GM12875 (cell line): Measurements from ENCODE around the gene ATOX1.

Source experiments
- H3K4me3 ChIP-seq: one replicate; pipeline ENCODE4 v1.5.1; 2011; ENCODE audit warnings: low read depth, low read length, control low read depth
- TF ChIP-seq, protein P1 (sequence below): IDR thresholded peaks from 2 replicates; pipeline ENCODE4 v1.5.1; 2011; ENCODE audit warnings: low read depth, mild to moderate bottlenecking, control low read depth, inconsistent platforms, low read length, moderate library complexity, borderline replicate concordance; ENCODE audit not compliant: insufficient read depth

Gene ATOX1

DNA sequence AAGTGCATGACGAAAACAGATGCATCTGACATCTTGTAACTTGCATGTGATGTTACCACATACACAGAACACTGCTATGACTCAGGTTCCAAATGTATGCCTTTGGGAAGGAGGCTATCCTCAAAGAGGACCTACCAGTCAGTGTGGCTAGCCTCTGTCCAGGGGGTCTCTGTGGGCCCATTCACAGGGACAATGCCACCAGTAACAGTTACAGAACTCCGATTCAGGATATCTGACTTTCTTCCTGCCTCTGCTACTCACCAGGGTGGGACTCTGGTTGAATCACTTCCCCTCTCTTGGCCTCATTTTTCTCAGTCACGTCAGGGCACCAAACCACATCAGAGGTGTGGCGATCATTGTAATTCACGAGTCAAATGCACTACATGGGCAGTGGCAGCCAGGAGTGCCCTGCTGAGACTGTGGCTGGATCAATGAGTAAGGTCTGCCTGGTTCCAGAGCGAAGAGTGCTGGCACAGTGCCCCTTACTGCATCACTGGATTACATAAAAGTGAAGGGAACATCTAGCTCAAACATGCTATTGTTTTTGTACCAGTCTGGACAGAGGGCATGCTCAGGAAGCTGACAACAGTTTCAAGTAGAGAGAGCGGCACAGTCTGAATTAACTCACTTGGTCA lies 13.2 kb downstream of the ATOX1 start:
- no peak overlapping the region for H3K4me3 ChIP-seq
- TF ChIP-seq, protein P1, sequence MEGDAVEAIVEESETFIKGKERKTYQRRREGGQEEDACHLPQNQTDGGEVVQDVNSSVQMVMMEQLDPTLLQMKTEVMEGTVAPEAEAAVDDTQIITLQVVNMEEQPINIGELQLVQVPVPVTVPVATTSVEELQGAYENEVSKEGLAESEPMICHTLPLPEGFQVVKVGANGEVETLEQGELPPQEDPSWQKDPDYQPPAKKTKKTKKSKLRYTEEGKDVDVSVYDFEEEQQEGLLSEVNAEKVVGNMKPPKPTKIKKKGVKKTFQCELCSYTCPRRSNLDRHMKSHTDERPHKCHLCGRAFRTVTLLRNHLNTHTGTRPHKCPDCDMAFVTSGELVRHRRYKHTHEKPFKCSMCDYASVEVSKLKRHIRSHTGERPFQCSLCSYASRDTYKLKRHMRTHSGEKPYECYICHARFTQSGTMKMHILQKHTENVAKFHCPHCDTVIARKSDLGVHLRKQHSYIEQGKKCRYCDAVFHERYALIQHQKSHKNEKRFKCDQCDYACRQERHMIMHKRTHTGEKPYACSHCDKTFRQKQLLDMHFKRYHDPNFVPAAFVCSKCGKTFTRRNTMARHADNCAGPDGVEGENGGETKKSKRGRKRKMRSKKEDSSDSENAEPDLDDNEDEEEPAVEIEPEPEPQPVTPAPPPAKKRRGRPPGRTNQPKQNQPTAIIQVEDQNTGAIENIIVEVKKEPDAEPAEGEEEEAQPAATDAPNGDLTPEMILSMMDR, result no peak

DNA sequence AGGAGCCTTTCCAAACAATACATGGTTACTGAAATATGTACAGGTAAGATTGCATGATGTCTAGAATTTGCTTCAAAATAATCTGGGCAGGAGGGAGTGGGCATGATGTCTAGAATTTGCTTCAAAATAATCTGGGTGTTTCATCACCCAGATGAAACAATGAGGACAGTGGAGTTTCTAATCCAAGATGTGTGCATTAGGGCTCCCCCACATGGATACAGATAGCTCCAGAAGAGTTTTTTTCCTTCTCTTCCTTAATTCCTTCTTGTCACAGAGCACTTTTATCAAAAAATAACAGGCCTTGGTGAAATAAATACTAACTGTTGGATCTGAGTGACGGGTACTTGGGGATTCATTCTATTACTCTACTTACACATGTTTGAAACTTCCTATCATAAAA lies 14.9 kb downstream of the ATOX1 start:
- TF ChIP-seq, protein P1, result no peak
- H3K4me3 ChIP-seq, result no peak overlapping the region

DNA sequence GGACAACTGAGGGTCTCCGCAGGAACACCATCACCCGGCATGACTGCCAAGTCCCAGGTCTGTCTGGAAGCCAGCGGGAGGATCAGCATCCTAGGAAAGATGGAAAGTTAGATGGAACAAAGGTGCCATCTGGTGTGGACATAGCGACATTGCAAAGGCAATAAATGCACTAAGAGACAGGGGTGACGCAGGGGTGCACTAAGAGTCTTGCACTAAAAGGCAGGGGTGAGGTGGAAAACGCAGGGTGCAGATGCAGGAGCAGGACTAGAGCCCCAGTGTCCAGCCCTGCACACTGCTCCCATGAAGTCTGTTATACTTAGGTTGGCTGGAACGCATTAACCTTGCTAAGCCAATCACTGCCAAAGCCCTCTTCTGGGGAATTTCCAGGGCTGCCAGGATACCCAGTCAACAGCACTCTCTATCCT lies 15.5 kb downstream of the ATOX1 start:
- H3K4me3 ChIP-seq, result no peak overlapping the region
- TF ChIP-seq, protein P1, result peak; percentile 54

DNA sequence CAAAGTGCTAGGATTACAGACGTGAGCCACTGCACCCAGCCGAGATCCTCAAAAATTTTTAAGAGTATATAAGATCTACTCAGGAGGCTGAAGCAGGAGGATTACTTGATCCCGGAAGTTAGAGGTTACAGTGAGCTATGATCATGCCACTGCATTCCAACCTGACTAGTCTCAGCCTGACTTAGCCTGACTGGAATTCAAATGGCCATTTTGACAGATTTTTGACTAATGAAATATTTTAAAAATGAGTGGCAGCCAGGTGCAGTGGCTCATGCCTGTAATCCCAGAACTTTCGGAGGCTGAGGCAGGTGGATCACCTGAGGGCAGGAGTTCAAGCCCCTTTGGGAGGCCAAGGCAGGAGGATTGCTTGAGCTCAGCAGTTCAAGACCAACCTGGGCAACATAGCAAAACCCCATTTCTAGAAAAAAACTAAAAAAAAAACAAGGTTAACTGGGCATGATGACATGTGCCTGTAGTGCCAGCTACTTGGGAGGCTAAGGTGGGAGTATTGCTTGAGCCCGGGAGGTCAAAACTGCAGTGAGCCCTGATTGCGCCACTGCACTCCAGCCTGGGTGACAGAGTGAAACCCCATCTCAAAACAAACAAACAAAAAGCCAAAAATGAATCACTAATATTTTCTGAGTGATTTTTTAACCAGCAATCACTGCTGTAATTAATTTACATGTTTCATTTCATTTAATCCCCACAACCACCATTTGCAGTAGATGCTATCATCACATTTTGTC lies 16.6 kb downstream of the ATOX1 start:
- TF ChIP-seq, protein P1, result no peak
- no peak overlapping the region for H3K4me3 ChIP-seq

DNA sequence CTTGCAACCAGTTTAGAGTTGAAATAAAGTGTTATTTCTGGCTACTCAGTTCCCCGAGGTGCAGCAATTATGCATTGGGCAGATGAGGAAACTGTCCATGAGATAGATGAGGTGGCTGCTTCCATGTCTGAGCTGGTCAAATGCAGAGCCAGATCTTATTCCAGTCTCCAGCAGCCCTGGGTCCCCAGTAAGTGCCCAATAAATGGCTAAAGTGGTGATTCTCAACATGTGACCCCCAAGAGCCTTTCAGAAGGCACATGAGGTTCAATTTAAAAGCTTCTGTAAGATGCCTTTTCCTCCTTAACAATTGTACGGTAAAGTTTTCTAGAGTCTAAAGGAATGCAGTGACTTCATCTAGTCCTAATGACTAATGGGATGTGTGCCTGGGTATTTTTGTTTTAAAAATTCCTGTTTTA lies 17.5 kb downstream of the ATOX1 start:
- no peak overlapping the region for H3K4me3 ChIP-seq
- TF ChIP-seq, protein P1, result no peak

DNA sequence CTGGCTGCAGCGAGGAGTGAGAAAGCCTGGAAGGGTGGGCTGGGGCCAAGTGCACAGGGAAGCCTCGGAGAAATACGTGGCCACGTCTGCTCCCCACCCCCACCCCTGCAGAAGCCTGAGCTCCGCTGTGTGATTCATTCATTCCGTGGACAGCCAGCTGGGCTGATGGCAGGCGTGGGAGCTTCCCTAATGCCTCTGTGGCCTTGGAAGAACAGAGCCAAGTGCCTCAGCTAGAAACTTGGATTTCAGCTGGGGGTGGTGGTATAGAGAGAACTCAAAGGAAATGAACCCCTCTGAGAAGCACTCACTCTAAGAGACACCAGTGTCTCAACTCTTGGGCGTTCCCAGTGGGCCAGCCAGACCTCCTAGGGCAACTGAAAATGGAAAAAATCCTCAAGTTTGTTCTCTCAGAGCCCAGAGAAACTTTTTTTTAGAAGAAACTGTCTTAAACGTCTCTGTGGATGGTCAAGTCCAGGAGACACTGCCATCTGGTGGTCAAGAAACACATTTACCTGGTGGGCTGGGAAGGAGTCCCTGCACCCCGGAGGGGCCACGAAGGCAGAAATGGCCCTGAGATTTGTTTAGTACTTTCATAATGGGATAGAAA lies 18.0 kb downstream of the ATOX1 start:
- TF ChIP-seq, protein P1, result peak; percentile 70
- no peak overlapping the region for H3K4me3 ChIP-seq
